DND-41 (cell line): Measurements from ENCODE around the gene RAE1.

Source experiments
- ATAC-seq: fragments of 200-7000 bp; cut with Tn5 transposase; 3 replicates; pipeline ENCODE4 v1.9.1; 2021; ENCODE audit warnings: low read depth; ENCODE audit not compliant: insufficient read depth
- DNase-seq: peaks from one replicate; pipeline ENCODE4 v3.0.0-alpha.2; 2020
- H2AFZ ChIP-seq: 2 replicates; pipeline ENCODE4 v1.6.0; 2012; ENCODE audit warnings: low read depth, low read length
- H3K27ac ChIP-seq: 2 replicates; pipeline ENCODE4 v1.5.1; 2012; ENCODE audit warnings: low read length, inconsistent platforms
- H3K27me3 ChIP-seq: fragments of 200-600 bp; sonication (generic); 2 replicates; pipeline ENCODE4 v1.6.0; 2012; ENCODE audit warnings: low read length, mild to moderate bottlenecking, inconsistent platforms; ENCODE audit not compliant: insufficient read depth, poor library complexity
- H3K36me3 ChIP-seq: 2 replicates; pipeline ENCODE4 v1.5.1; 2012; ENCODE audit warnings: low read length, inconsistent platforms; ENCODE audit not compliant: insufficient read depth
- H3K4me1 ChIP-seq: 2 replicates; pipeline ENCODE4 v1.5.1; 2012; ENCODE audit warnings: mild to moderate bottlenecking, low read length; ENCODE audit not compliant: insufficient read depth
- H3K4me2 ChIP-seq: 2 replicates; pipeline ENCODE4 v1.6.0; 2012; ENCODE audit warnings: mild to moderate bottlenecking, moderate library complexity, low read length, inconsistent platforms; ENCODE audit not compliant: insufficient read depth
- H3K4me3 ChIP-seq, 2 experiments: fragments of 200-600 bp in 1 of 2; shearing (Covaris generic) in 1 of 2; 2 replicates each; pipeline ENCODE4 v1.5.1; 2012 to 2016; ENCODE audit warnings: inconsistent platforms in 2 of 2, low read length in 2 of 2, mild to moderate bottlenecking in 2 of 2, low read depth in 1 of 2, moderate library complexity in 1 of 2
- H3K79me2 ChIP-seq: 2 replicates; pipeline ENCODE4 v1.6.0; 2012; ENCODE audit warnings: low read length, inconsistent platforms; ENCODE audit not compliant: insufficient read depth
- H3K9ac ChIP-seq: 2 replicates; pipeline ENCODE4 v1.6.0; 2012; ENCODE audit warnings: low read depth, mild to moderate bottlenecking, inconsistent platforms, low read length, moderate library complexity
- H3K9me3 ChIP-seq: 2 replicates; pipeline ENCODE4 v1.5.1; 2012; ENCODE audit warnings: low read length, moderate library complexity, mild to moderate bottlenecking, inconsistent platforms; ENCODE audit not compliant: insufficient read depth, severe bottlenecking
- H4K20me1 ChIP-seq: 2 replicates; pipeline ENCODE4 v1.6.0; 2012; ENCODE audit warnings: low read length; ENCODE audit not compliant: insufficient read depth
- EZH2 ChIP-seq: IDR thresholded peaks from 3 replicates; pipeline ENCODE4 v1.6.1; 2012; ENCODE audit warnings: borderline replicate concordance, low read depth, mild to moderate bottlenecking, moderate library complexity, low read length, inconsistent platforms; ENCODE audit not compliant: severe bottlenecking
- TF ChIP-seq, protein P1 (sequence below): IDR thresholded peaks from 2 replicates; pipeline ENCODE4 v1.5.1; 2012; ENCODE audit warnings: borderline replicate concordance, low read length, moderate library complexity, mild to moderate bottlenecking; ENCODE audit not compliant: poor library complexity, severe bottlenecking; ENCODE audit errors: extremely low read depth

The RAE1 gene

GRCh38 chr20:57391439-57392301 is 40.6 kb downstream of the RAE1 start:
- Histone ChIP-seq H2AFZ (no peak overlapping the region), H3K9ac (peak overlapping the region; percentile 55), H3K79me2 (no peaks in the 10 kb centered on the region), H3K4me3 (peak overlapping the region; percentile 7 to 66; a peak in 3 of 4 replicates), H3K9me3 (no peaks in the 10 kb centered on the region), H3K36me3 (peaks cover 24% of the 10 kb centered on the region; the same call in 1 of the 2 replicates), H3K27me3 (peaks cover 5% of the 10 kb centered on the region), H3K4me1 (peaks cover 39% of the 10 kb centered on the region), H4K20me1 (peaks cover 56% of the 10 kb centered on the region), H3K27ac (peak overlapping the region; percentile 35; the same call in 1 of the 2 replicates), H3K4me2 (peak overlapping the region; percentile 70)
- DNase-seq, result no peak
- no peak for TF ChIP-seq EZH2
- no peak for ATAC-seq

DNA sequence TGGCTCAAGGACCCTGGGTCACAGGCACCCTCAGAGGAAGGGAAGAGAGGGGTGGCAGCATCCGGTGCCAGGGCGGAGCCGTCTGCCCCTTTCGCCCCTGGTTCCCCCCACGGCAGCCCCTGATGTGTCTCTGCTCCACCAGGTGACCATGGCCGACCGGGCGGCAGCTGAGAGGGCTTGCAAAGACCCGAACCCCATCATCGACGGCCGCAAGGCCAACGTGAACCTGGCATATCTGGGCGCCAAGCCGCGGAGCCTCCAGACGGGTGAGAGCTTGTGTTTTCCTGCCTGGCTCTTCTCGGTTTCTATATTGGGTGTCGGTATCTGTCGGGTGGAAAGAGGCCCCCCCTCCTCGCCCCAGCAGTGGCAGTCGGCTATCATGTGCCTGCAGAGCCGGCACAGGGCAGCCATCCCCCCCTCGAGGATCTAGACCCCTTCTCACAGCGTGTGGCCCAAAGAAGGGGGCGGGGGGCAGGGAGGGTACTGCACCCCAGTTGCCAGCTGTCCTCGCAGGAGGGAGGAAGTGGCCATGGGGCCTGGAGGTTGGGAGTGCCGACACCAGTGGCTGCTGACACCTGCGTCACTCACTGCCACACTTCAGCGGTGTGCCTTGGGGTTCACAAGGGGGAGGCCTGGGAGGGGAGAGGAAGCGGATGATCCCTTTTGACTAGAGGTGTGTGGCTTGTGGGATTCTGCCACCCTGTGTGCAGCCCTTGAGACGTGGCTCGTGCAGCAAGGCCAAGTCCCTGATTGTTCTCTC is 41.6 kb downstream of the RAE1 start:
- DNase-seq (peak; percentile 88), ATAC-seq (peak; percentile 89)
- TF ChIP-seq, protein P1, sequence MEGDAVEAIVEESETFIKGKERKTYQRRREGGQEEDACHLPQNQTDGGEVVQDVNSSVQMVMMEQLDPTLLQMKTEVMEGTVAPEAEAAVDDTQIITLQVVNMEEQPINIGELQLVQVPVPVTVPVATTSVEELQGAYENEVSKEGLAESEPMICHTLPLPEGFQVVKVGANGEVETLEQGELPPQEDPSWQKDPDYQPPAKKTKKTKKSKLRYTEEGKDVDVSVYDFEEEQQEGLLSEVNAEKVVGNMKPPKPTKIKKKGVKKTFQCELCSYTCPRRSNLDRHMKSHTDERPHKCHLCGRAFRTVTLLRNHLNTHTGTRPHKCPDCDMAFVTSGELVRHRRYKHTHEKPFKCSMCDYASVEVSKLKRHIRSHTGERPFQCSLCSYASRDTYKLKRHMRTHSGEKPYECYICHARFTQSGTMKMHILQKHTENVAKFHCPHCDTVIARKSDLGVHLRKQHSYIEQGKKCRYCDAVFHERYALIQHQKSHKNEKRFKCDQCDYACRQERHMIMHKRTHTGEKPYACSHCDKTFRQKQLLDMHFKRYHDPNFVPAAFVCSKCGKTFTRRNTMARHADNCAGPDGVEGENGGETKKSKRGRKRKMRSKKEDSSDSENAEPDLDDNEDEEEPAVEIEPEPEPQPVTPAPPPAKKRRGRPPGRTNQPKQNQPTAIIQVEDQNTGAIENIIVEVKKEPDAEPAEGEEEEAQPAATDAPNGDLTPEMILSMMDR, result peak; percentile 15
- TF ChIP-seq EZH2, result no peak
- Histone ChIP-seq H3K9ac (peak overlapping the region; percentile 44; the same call in 1 of the 2 replicates), H3K27me3 (peaks cover 5% of the 10 kb centered on the region), H4K20me1 (peaks cover 61% of the 10 kb centered on the region), H2AFZ (no peak overlapping the region), H3K27ac (peak overlapping the region; percentile 35; the same call in 1 of the 2 replicates), H3K4me1 (peaks cover 49% of the 10 kb centered on the region), H3K79me2 (no peaks in the 10 kb centered on the region), H3K36me3 (peaks cover 24% of the 10 kb centered on the region; the same call in 1 of the 2 replicates), H3K4me3 (peak overlapping the region; percentile 7 to 66; a peak in 3 of 4 replicates), H3K9me3 (no peaks in the 10 kb centered on the region), H3K4me2 (peak overlapping the region; percentile 70)

GRCh38 chr20:57393321-57394120 is 42.5 kb downstream of the RAE1 start:
- H3K27ac ChIP-seq, result no peak overlapping the region; the same call in 1 of the 2 replicates

More at GRCh38 chr20:57393321-57394120, 42.5 kb downstream of the RAE1 start:
- Histone ChIP-seq H3K4me1 (peaks cover 57% of the 10 kb centered on the region), H3K4me2 (peak overlapping the region; percentile 70), H3K27me3 (peaks cover 5% of the 10 kb centered on the region), H3K9me3 (no peaks in the 10 kb centered on the region), H4K20me1 (peaks cover 61% of the 10 kb centered on the region), H3K4me3 (peak overlapping the region in 1 of 2 experiments; percentile 66; a peak in 2 of 4 replicates), H3K79me2 (no peaks in the 10 kb centered on the region), H3K9ac (peak overlapping the region; percentile 44; the same call in 1 of the 2 replicates), H3K36me3 (peaks cover 24% of the 10 kb centered on the region; the same call in 1 of the 2 replicates), H2AFZ (no peak overlapping the region)
- no peak for DNase-seq
- no peak for TF ChIP-seq EZH2
- TF ChIP-seq, protein P1, result no peak
- ATAC-seq, result no peak
